T-helper 1 cell treated with Interleukin-12 subunit alpha and Interleukin-12 subunit beta and Interleukin-4 antibody, amounts not matched to agents 30 μg/mL and 1 μg/mL, for 36 hours (primary cell): ENCODE results near the gene SLC12A9.

Experiments
- H3K27ac Mint-ChIP-seq: one replicate; pipeline ENCODE4 v1.8.0; 2021; ENCODE audit warnings: mild to moderate bottlenecking, mixed read lengths
- H3K27me3 Mint-ChIP-seq: one replicate; pipeline ENCODE4 v1.8.0; 2021; ENCODE audit warnings: low read depth, mixed read lengths
- H3K36me3 Mint-ChIP-seq: one replicate; pipeline ENCODE4 v1.8.0; 2021; ENCODE audit warnings: low read depth, mixed read lengths
- H3K4me1 Mint-ChIP-seq: one replicate; pipeline ENCODE4 v1.8.0; 2021; ENCODE audit warnings: low read depth, mixed read lengths
- H3K4me3 Mint-ChIP-seq: one replicate; pipeline ENCODE4 v1.8.0; 2021; ENCODE audit warnings: mild to moderate bottlenecking, moderate library complexity, mixed read lengths
- H3K9me3 Mint-ChIP-seq: one replicate; pipeline ENCODE4 v1.8.0; 2021; ENCODE audit warnings: mixed read lengths

The SLC12A9 gene

GRCh38 chr7:100819586-100819985, 32.9 kb upstream of the SLC12A9 start:
- Mint-ChIP-seq H3K27me3 (peaks cover 8% of the 10 kb centered on the region), H3K4me1 (no peaks in the 10 kb centered on the region), H3K27ac (no peak overlapping the region), H3K4me3 (no peak overlapping the region), H3K9me3 (no peaks in the 10 kb centered on the region), H3K36me3 (no peaks in the 10 kb centered on the region)

GRCh38 chr7:100822236-100823139, 30.0 kb upstream of the SLC12A9 start:
- Mint-ChIP-seq H3K27ac (no peak overlapping the region), H3K27me3 (peaks cover 30% of the 10 kb centered on the region), H3K36me3 (peaks cover 2% of the 10 kb centered on the region), H3K4me3 (no peak overlapping the region), H3K4me1 (peaks cover 7% of the 10 kb centered on the region), H3K9me3 (no peaks in the 10 kb centered on the region)

GRCh38 chr7:100823140-100823525, 29.4 kb upstream of the SLC12A9 start:
- Mint-ChIP-seq H3K9me3 (no peaks in the 10 kb centered on the region), H3K27ac (no peak overlapping the region), H3K36me3 (peaks cover 5% of the 10 kb centered on the region), H3K4me3 (no peak overlapping the region), H3K27me3 (peaks cover 37% of the 10 kb centered on the region), H3K4me1 (peaks cover 11% of the 10 kb centered on the region)

- no peaks in the 10 kb centered on the region for H3K9me3 Mint-ChIP-seq
- peaks cover 39% of the 10 kb centered on the region for H3K27me3 Mint-ChIP-seq
- H3K27ac Mint-ChIP-seq = no peak overlapping the region
- no peak overlapping the region for H3K4me3 Mint-ChIP-seq
- H3K36me3 Mint-ChIP-seq = peaks cover 5% of the 10 kb centered on the region
- H3K4me1 Mint-ChIP-seq = peaks cover 11% of the 10 kb centered on the region
Observed at GRCh38 chr7:100823534-100823933, 29.0 kb upstream of the SLC12A9 start.

GRCh38 chr7:100824499-100825214, 27.9 kb upstream of the SLC12A9 start:
- Mint-ChIP-seq H3K9me3 (no peaks in the 10 kb centered on the region), H3K27ac (no peak overlapping the region), H3K4me1 (peaks cover 14% of the 10 kb centered on the region), H3K4me3 (no peak overlapping the region), H3K36me3 (peaks cover 5% of the 10 kb centered on the region), H3K27me3 (peaks cover 50% of the 10 kb centered on the region)

GRCh38 chr7:100825215-100825671, 27.3 kb upstream of the SLC12A9 start:
- H3K27ac Mint-ChIP-seq = no peak overlapping the region
- H3K4me1 Mint-ChIP-seq = peaks cover 14% of the 10 kb centered on the region
- peaks cover 5% of the 10 kb centered on the region for H3K36me3 Mint-ChIP-seq
- H3K9me3 Mint-ChIP-seq = no peaks in the 10 kb centered on the region
- no peak overlapping the region for H3K4me3 Mint-ChIP-seq
- peaks cover 54% of the 10 kb centered on the region for H3K27me3 Mint-ChIP-seq

GRCh38 chr7:100825751-100826513, 26.6 kb upstream of the SLC12A9 start:
- peaks cover 5% of the 10 kb centered on the region for H3K36me3 Mint-ChIP-seq
- H3K4me3 Mint-ChIP-seq = peak overlapping the region; percentile 54
- H3K9me3 Mint-ChIP-seq = no peaks in the 10 kb centered on the region
- H3K4me1 Mint-ChIP-seq = peaks cover 14% of the 10 kb centered on the region
- H3K27ac Mint-ChIP-seq = no peak overlapping the region
- peaks cover 60% of the 10 kb centered on the region for H3K27me3 Mint-ChIP-seq

GRCh38 chr7:100826514-100827329, 25.8 kb upstream of the SLC12A9 start:
- Mint-ChIP-seq H3K9me3 (no peaks in the 10 kb centered on the region), H3K36me3 (peaks cover 5% of the 10 kb centered on the region), H3K27ac (no peak overlapping the region), H3K27me3 (peaks cover 63% of the 10 kb centered on the region), H3K4me1 (peaks cover 14% of the 10 kb centered on the region), H3K4me3 (peak overlapping the region; percentile 54)

GRCh38 chr7:100827330-100828226, 24.9 kb upstream of the SLC12A9 start, which contains the start of gene EPHB4:
TSS of gene EPHB4 (minus strand) at chr7:100827523. CDS start at chr7:100827030, 493 bp downstream.
- Mint-ChIP-seq H3K36me3 (peaks cover 5% of the 10 kb centered on the region), H3K4me1 (peaks cover 14% of the 10 kb centered on the region)

GRCh38 chr7:100829150-100829716, 23.3 kb upstream of the SLC12A9 start:
- Mint-ChIP-seq H3K36me3 (peaks cover 5% of the 10 kb centered on the region), H3K27me3 (peaks cover 59% of the 10 kb centered on the region), H3K27ac (no peak overlapping the region), H3K4me1 (peaks cover 14% of the 10 kb centered on the region), H3K4me3 (no peak overlapping the region), H3K9me3 (no peaks in the 10 kb centered on the region)

More at GRCh38 chr7:100827330-100828226, 24.9 kb upstream of the SLC12A9 start, which contains the start of gene EPHB4:
- peaks cover 64% of the 10 kb centered on the region for H3K27me3 Mint-ChIP-seq
- no peak within 1 kb of the TSS for H3K27ac Mint-ChIP-seq
- peak within 1 kb of the TSS; percentile 54 for H3K4me3 Mint-ChIP-seq
- H3K9me3 Mint-ChIP-seq = no peaks in the 10 kb centered on the region

- no peak overlapping the region for H3K4me3 Mint-ChIP-seq
- no peak overlapping the region for H3K27ac Mint-ChIP-seq
- H3K9me3 Mint-ChIP-seq = no peaks in the 10 kb centered on the region
- H3K4me1 Mint-ChIP-seq = peaks cover 14% of the 10 kb centered on the region
- H3K36me3 Mint-ChIP-seq = peaks cover 5% of the 10 kb centered on the region
- peaks cover 52% of the 10 kb centered on the region for H3K27me3 Mint-ChIP-seq
Observed at GRCh38 chr7:100830396-100830795, 22.1 kb upstream of the SLC12A9 start.

GRCh38 chr7:100832281-100832633, 20.3 kb upstream of the SLC12A9 start:
- H3K27me3 Mint-ChIP-seq = peaks cover 39% of the 10 kb centered on the region
- H3K4me3 Mint-ChIP-seq = no peak overlapping the region
- H3K9me3 Mint-ChIP-seq = no peaks in the 10 kb centered on the region
- no peak overlapping the region for H3K27ac Mint-ChIP-seq
- peaks cover 3% of the 10 kb centered on the region for H3K36me3 Mint-ChIP-seq
- peaks cover 16% of the 10 kb centered on the region for H3K4me1 Mint-ChIP-seq
